Measurements from ENCODE around the gene SEPTIN7.

GRCh38 chr7:35801392-35802101 lies 690 bp downstream of the SEPTIN7 start:
- peak; percentile 77 for TF ChIP-seq CTCF (IDR thresholded peaks at IDR 0.05; ENCODE audit: poor library complexity)
- no peak for TF ChIP-seq EZH2phosphoT487 (IDR thresholded peaks at IDR 0.05; ENCODE audit: low read depth, severe bottlenecking, unreplicated experiment)
- TF ChIP-seq EZH2 (IDR thresholded peaks at IDR 0.05; ENCODE audit: borderline replicate concordance), result no peak

Measured in hepatocyte (in vitro differentiated cells).